OCI-LY7 (cell line): ENCODE measurements around the gene OST4. TPM values are rescaled to one million over a fixed set of nuclear protein-coding genes. Genes with fewer than 3 reads are reported as not detected.

Experiments used
- BruUV-seq: library from RNA; stranded (reverse); fragments of 400-500 nt; replicated peaks from 2 replicates; lab custom pipeline; 2021; lab: Mats Ljungman, UMichigan
- CTCF ChIA-PET: fragments of 300-600 bp; sonication (Branson Sonifier 250); formaldehyde crosslinking; loops from one replicate; lab custom pipeline; 2022; ENCODE audit warnings: antibody characterized with exemption; ENCODE audit not compliant: unreplicated experiment; lab: Charles Lee
- POLR2A ChIA-PET: fragments of 300-600 bp; sonication (Branson Sonifier 250); formaldehyde crosslinking; loops from one replicate; lab custom pipeline; 2022; ENCODE audit warnings: antibody characterized with exemption; lab: Charles Lee
- DNase-seq: peaks from one replicate; pipeline ENCODE4 v3.0.0-alpha.2; 2015; ENCODE audit warnings: low spot score
- H2AFZ ChIP-seq: fragments of 200-600 bp; sonication (generic), shearing (Covaris generic); 2 replicates; pipeline ENCODE4 v1.6.1; 2014; ENCODE audit warnings: mild to moderate bottlenecking, antibody characterized with exemption, low read length, moderate library complexity
- H3K27ac ChIP-seq: fragments of 200-600 bp; sonication (generic); 2 replicates; pipeline ENCODE4 v1.5.1; 2014; ENCODE audit warnings: mixed run types, low read depth, mild to moderate bottlenecking, moderate library complexity, low read length, inconsistent platforms; ENCODE audit not compliant: poor library complexity, severe bottlenecking
- H3K36me3 ChIP-seq: fragments of 200-600 bp; sonication (generic); 2 replicates; pipeline ENCODE4 v1.6.1; 2014; ENCODE audit warnings: mild to moderate bottlenecking, antibody characterized with exemption, low read length, moderate library complexity, mixed read lengths; ENCODE audit not compliant: insufficient read depth
- H3K4me1 ChIP-seq: fragments of 200-600 bp; sonication (generic); 2 replicates; pipeline ENCODE4 v1.5.1; 2014; ENCODE audit warnings: mild to moderate bottlenecking, low read length; ENCODE audit not compliant: insufficient read depth, poor library complexity, severe bottlenecking
- H3K4me2 ChIP-seq: fragments of 200-600 bp; sonication (generic); 2 replicates; pipeline ENCODE4 v1.6.1; 2014; ENCODE audit warnings: mild to moderate bottlenecking, low read length
- H3K4me3 ChIP-seq: fragments of 200-600 bp; sonication (generic); 2 replicates; pipeline ENCODE4 v1.5.1; 2014; ENCODE audit warnings: mild to moderate bottlenecking, low read depth, low read length; ENCODE audit not compliant: poor library complexity, severe bottlenecking
- H3K79me2 ChIP-seq: fragments of 200-600 bp; sonication (generic); 2 replicates; pipeline ENCODE4 v1.6.1; 2016; ENCODE audit warnings: low read depth, mild to moderate bottlenecking, low read length, moderate library complexity, mixed read lengths; ENCODE audit not compliant: insufficient read depth
- H3K9me2 ChIP-seq: fragments of 200-600 bp; sonication (generic); 2 replicates; pipeline ENCODE4 v1.6.1; 2016; ENCODE audit warnings: mild to moderate bottlenecking, low read length, mixed read lengths; ENCODE audit not compliant: insufficient read depth
- H3K9me3 ChIP-seq: fragments of 200-600 bp; sonication (generic); 2 replicates; pipeline ENCODE4 v1.6.1; 2014; ENCODE audit warnings: mild to moderate bottlenecking, mixed run types, low read length, mixed read lengths
- H4K20me1 ChIP-seq: fragments of 200-600 bp; sonication (generic); 2 replicates; pipeline ENCODE4 v1.6.1; 2014; ENCODE audit warnings: mild to moderate bottlenecking, antibody characterized with exemption, low read length, moderate library complexity, mixed read lengths; ENCODE audit not compliant: insufficient read depth
- EZH2phosphoT487 ChIP-seq: fragments of 200-600 bp; sonication (generic); IDR thresholded peaks from 2 replicates; pipeline ENCODE4 v1.6.1; 2018; ENCODE audit warnings: low read depth, borderline replicate concordance, mild to moderate bottlenecking, mixed run types, antibody characterized with exemption, low read length, moderate library complexity, mixed read lengths
- intact Hi-C: fragments of 100-400 bp; cut with micrococcal nuclease; formaldehyde crosslinking; loops from one replicate; pipeline ENCODE4 v1.10.0; 2022; ENCODE audit not compliant: unreplicated experiment
- total RNA-seq, 2 experiments: library from RNA; depleted of rRNA in 1 of 2; stranded (reverse); fragments of >200 nt in 1 of 2; shearing (Covaris generic) in 1 of 2; gene quantifications; 2 replicates each; pipeline ENCODE4 v1.2.3, GENCODE V29; 2014 to 2022
- TF ChIP-seq, protein P1 (sequence below): fragments of 200-600 bp; sonication (generic); conservative IDR thresholded peaks from 2 replicates; pipeline ENCODE4 v1.5.1; 2014; ENCODE audit warnings: mild to moderate bottlenecking, antibody characterized with exemption, low read length, moderate library complexity, mixed read lengths

The OST4 gene
- total RNA-seq, 2 experiments from 2014 or later, result 214 to 267 TPM

DNA sequence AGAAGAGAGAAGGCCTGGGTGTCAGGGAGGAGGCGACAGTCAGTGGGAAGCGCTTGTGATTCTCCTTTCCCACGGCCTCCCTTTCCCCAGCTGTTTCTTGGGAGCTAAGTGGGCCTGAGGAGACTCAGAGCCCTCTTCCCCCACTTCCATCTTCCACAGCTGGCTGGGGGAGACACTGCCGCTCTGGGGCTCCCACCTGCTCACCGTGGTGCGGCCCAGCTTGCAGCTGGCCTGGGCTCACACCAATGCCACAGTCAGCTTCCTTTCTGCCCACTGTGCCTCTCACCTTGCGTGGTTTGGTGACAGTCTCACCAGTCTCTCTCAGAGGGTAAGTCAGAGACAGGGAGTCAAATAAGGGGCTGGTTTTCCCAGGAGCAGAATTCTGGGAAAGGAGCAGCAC is 31.6 kb downstream of the OST4 start:
- H4K20me1 ChIP-seq, result no peaks in the 10 kb centered on the region
- no peak overlapping the region for H3K4me3 ChIP-seq
- no peaks in the 10 kb centered on the region for H3K79me2 ChIP-seq
- intact Hi-C loops, result no loop called here
- no peak overlapping the region for H2AFZ ChIP-seq
- no peak for TF ChIP-seq EZH2phosphoT487
- TF ChIP-seq, protein P1, sequence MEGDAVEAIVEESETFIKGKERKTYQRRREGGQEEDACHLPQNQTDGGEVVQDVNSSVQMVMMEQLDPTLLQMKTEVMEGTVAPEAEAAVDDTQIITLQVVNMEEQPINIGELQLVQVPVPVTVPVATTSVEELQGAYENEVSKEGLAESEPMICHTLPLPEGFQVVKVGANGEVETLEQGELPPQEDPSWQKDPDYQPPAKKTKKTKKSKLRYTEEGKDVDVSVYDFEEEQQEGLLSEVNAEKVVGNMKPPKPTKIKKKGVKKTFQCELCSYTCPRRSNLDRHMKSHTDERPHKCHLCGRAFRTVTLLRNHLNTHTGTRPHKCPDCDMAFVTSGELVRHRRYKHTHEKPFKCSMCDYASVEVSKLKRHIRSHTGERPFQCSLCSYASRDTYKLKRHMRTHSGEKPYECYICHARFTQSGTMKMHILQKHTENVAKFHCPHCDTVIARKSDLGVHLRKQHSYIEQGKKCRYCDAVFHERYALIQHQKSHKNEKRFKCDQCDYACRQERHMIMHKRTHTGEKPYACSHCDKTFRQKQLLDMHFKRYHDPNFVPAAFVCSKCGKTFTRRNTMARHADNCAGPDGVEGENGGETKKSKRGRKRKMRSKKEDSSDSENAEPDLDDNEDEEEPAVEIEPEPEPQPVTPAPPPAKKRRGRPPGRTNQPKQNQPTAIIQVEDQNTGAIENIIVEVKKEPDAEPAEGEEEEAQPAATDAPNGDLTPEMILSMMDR, result no peak
- H3K27ac ChIP-seq, result no peak overlapping the region
- no peaks in the 10 kb centered on the region for H3K9me3 ChIP-seq
- H3K4me1 ChIP-seq, result peaks cover 25% of the 10 kb centered on the region
- H3K4me2 ChIP-seq, result no peak overlapping the region
- H3K36me3 ChIP-seq, result peaks cover 85% of the 10 kb centered on the region
- CTCF ChIA-PET, result no interaction called here
- DNase-seq, result no peak
- no TSS peak for BruUV-seq
- H3K9me2 ChIP-seq, result no peaks in the 10 kb centered on the region
- POLR2A ChIA-PET, result interaction anchor here (0.6 to 1.3 kb wide), 2 partner anchors 42 to 240 kb away, joined by 4 read pairs; no protein-coding TSS in a partner anchor

- no peak for DNase-seq
- Histone ChIP-seq H3K9me3 (no peaks in the 10 kb centered on the region), H4K20me1 (no peaks in the 10 kb centered on the region), H3K79me2 (no peaks in the 10 kb centered on the region), H2AFZ (no peak overlapping the region), H3K4me1 (peaks cover 28% of the 10 kb centered on the region), H3K36me3 (peaks cover 87% of the 10 kb centered on the region), H3K9me2 (no peaks in the 10 kb centered on the region), H3K27ac (no peak overlapping the region), H3K4me3 (no peak overlapping the region), H3K4me2 (no peak overlapping the region)
- TF ChIP-seq EZH2phosphoT487, result no peak
- TF ChIP-seq, protein P1, result no peak
- BruUV-seq, result no TSS peak
- ChIA-PET POLR2A (interaction anchor here (0.6 to 1.3 kb wide), 2 partner anchors 43 to 240 kb away, joined by 4 read pairs; no protein-coding TSS in a partner anchor), CTCF (no interaction called here)
- intact Hi-C loops, result no loop called here
Measured at GRCh38 chr2:27039426-27039825, 32.0 kb downstream of the OST4 start.

GRCh38 chr2:27038631-27039339 is 32.7 kb downstream of the OST4 start:
- intact Hi-C loops, result no loop called here
- DNase-seq, result no peak
- BruUV-seq, result no TSS peak
- Histone ChIP-seq H3K27ac (no peak overlapping the region), H3K4me1 (peaks cover 35% of the 10 kb centered on the region), H3K4me2 (no peak overlapping the region), H3K36me3 (peaks cover 87% of the 10 kb centered on the region), H4K20me1 (no peaks in the 10 kb centered on the region), H3K9me2 (no peaks in the 10 kb centered on the region), H3K79me2 (peaks cover 5% of the 10 kb centered on the region; the same call in 1 of the 2 replicates), H3K9me3 (no peaks in the 10 kb centered on the region), H2AFZ (no peak overlapping the region), H3K4me3 (no peak overlapping the region)
- POLR2A ChIA-PET, result interaction anchor here (0.8 to 1.3 kb wide), 2 partner anchors 12 to 43 kb away, joined by 3 to 4 read pairs; partner anchors contain the start of gene AGBL5
- TF ChIP-seq, protein P1, result no peak
- TF ChIP-seq EZH2phosphoT487, result no peak
- CTCF ChIA-PET, result no interaction called here
